Thymus (tissue), 11 donors: Measurements from ENCODE around the gene CDH7. TPM values are rescaled to one million over a fixed set of nuclear protein-coding genes. Genes with fewer than 3 reads are reported as not detected.

Experiments
- DNase-seq, 9 donors: peaks; one replicate each; pipeline ENCODE4 v3.0.0-alpha.2; 2013; ENCODE audit warnings: low spot score in 9 of 9, low read depth in 6 of 9, missing footprints in 1 of 9
- H3K27ac ChIP-seq, 2 donors: one replicate each; pipeline ENCODE4 v1.5.1; 2013; ENCODE audit warnings: control low read depth in 1 of 2, low read depth in 1 of 2, low read length in 1 of 2, mild to moderate bottlenecking in 1 of 2, moderate library complexity in 1 of 2
- H3K27me3 ChIP-seq, 2 donors: one replicate each; pipeline ENCODE4 v1.5.1; 2013; ENCODE audit warnings: low read length in 1 of 2; ENCODE audit not compliant: control insufficient read depth in 2 of 2, insufficient read depth in 1 of 2
- H3K36me3 ChIP-seq, 2 donors: one replicate each; pipeline ENCODE4 v1.5.1; 2013; ENCODE audit warnings: low read length in 1 of 2, mild to moderate bottlenecking in 1 of 2, moderate library complexity in 1 of 2; ENCODE audit not compliant: control insufficient read depth in 2 of 2, insufficient read depth in 2 of 2
- H3K4me1 ChIP-seq, 2 donors: one replicate each; pipeline ENCODE4 v1.5.1; 2013; ENCODE audit warnings: low read length in 2 of 2; ENCODE audit not compliant: control insufficient read depth in 2 of 2, insufficient read depth in 2 of 2
- H3K4me3 ChIP-seq, 2 donors: one replicate each; pipeline ENCODE4 v1.5.1; 2013; ENCODE audit warnings: low read length in 2 of 2, control low read depth in 1 of 2, mild to moderate bottlenecking in 1 of 2
- H3K9me3 ChIP-seq, 2 donors: one replicate each; pipeline ENCODE4 v1.5.1; 2013; ENCODE audit warnings: low read length in 1 of 2, mild to moderate bottlenecking in 1 of 2; ENCODE audit not compliant: control insufficient read depth in 2 of 2, insufficient read depth in 1 of 2
- WGBS: extraction: QIAGEN DNeasy Blood & Tissue Kit; methylation state at CpG from one replicate; pipeline ENCODE4 v1.1.7; 2013; 5-methylcytosine and 5-hydroxymethylcytosine counted together
- polyA plus RNA-seq: library from polyadenylated mRNA; stranded (reverse); fragments of 200-250 nt; gene quantifications from one replicate; pipeline ENCODE4 v1.2.3, GENCODE V29; 2013
- total RNA-seq: library from RNA; stranded (reverse); fragments of 120-200 nt; gene quantifications from one replicate; pipeline ENCODE4 v1.2.4, GENCODE V29; 2013
- donor health status: healthy.

CDH7 gene
- total and polyA plus RNA-seq, 2 donors = 1.2 to 2.5 TPM

GRCh38 chr18:65761636-65762295 lies 11.0 kb downstream of the CDH7 start:
- WGBS = 91% methylated on average over 3 of the region's 3 CpGs
- H3K27me3 ChIP-seq = no peaks in the 10 kb centered on the region
- no peaks in the 10 kb centered on the region for H3K36me3 ChIP-seq
- no peaks in the 10 kb centered on the region for H3K9me3 ChIP-seq
- no peak overlapping the region for H3K4me3 ChIP-seq
- H3K4me1 ChIP-seq = no peaks in the 10 kb centered on the region
- no peak for DNase-seq
- no peak overlapping the region for H3K27ac ChIP-seq

- Histone ChIP-seq H3K27ac (no peak overlapping the region), H3K4me3 (no peak overlapping the region), H3K36me3 (no peaks in the 10 kb centered on the region), H3K9me3 (no peaks in the 10 kb centered on the region), H3K4me1 (no peaks in the 10 kb centered on the region), H3K27me3 (no peaks in the 10 kb centered on the region)
- no peak for DNase-seq
- WGBS = 91% methylated on average over 2 of the region's 2 CpGs
Observed at GRCh38 chr18:65762556-65762955, 11.7 kb downstream of the CDH7 start.

- H3K27ac ChIP-seq = no peak overlapping the region
- DNase-seq = no peak
- no peaks in the 10 kb centered on the region for H3K27me3 ChIP-seq
- H3K9me3 ChIP-seq = no peaks in the 10 kb centered on the region
- no peak overlapping the region for H3K4me3 ChIP-seq
- H3K4me1 ChIP-seq = no peaks in the 10 kb centered on the region
- WGBS = 93% methylated on average over 2 of the region's 2 CpGs
- H3K36me3 ChIP-seq = no peaks in the 10 kb centered on the region
Observed at GRCh38 chr18:65767406-65767805, 16.6 kb downstream of the CDH7 start.

GRCh38 chr18:65768120-65768778 lies 17.4 kb downstream of the CDH7 start:
- H3K27ac ChIP-seq = no peak overlapping the region
- no peaks in the 10 kb centered on the region for H3K27me3 ChIP-seq
- DNase-seq = no peak
- 96% methylated on average over 15 of the region's 15 CpGs for WGBS
- no peaks in the 10 kb centered on the region for H3K4me1 ChIP-seq
- H3K4me3 ChIP-seq = no peak overlapping the region
- no peaks in the 10 kb centered on the region for H3K36me3 ChIP-seq
- no peaks in the 10 kb centered on the region for H3K9me3 ChIP-seq

- H3K27me3 ChIP-seq = no peaks in the 10 kb centered on the region
- H3K36me3 ChIP-seq = no peaks in the 10 kb centered on the region
- H3K4me3 ChIP-seq = no peak overlapping the region
- H3K27ac ChIP-seq = no peak overlapping the region
- no peaks in the 10 kb centered on the region for H3K4me1 ChIP-seq
- no peak for DNase-seq
- WGBS = 88% methylated on average over 4 of the region's 4 CpGs
- H3K9me3 ChIP-seq = no peaks in the 10 kb centered on the region
Observed at GRCh38 chr18:65769652-65770051, 18.8 kb downstream of the CDH7 start.

- H3K27ac ChIP-seq = no peak overlapping the region
Observed at GRCh38 chr18:65786474-65786873, 35.7 kb downstream of the CDH7 start.

GRCh38 chr18:65788373-65788772 lies 37.6 kb downstream of the CDH7 start:
- 86% methylated on average over 4 of the region's 4 CpGs for WGBS
- no peak overlapping the region for H3K4me3 ChIP-seq
- no peaks in the 10 kb centered on the region for H3K27me3 ChIP-seq
- H3K4me1 ChIP-seq = no peaks in the 10 kb centered on the region
- no peaks in the 10 kb centered on the region for H3K36me3 ChIP-seq
- H3K27ac ChIP-seq = no peak overlapping the region
- H3K9me3 ChIP-seq = no peaks in the 10 kb centered on the region
- no peak for DNase-seq

More at GRCh38 chr18:65786474-65786873, 35.7 kb downstream of the CDH7 start:
- no peaks in the 10 kb centered on the region for H3K27me3 ChIP-seq
- H3K9me3 ChIP-seq = no peaks in the 10 kb centered on the region
- WGBS = 85% methylated on average over 2 of the region's 2 CpGs
- no peaks in the 10 kb centered on the region for H3K36me3 ChIP-seq
- H3K4me1 ChIP-seq = no peaks in the 10 kb centered on the region
- no peak overlapping the region for H3K4me3 ChIP-seq
- no peak for DNase-seq

GRCh38 chr18:65790604-65791003 lies 39.8 kb downstream of the CDH7 start:
- no peak for DNase-seq
- Histone ChIP-seq H3K4me1 (no peaks in the 10 kb centered on the region), H3K27ac (no peak overlapping the region), H3K4me3 (no peak overlapping the region), H3K9me3 (no peaks in the 10 kb centered on the region), H3K36me3 (no peaks in the 10 kb centered on the region), H3K27me3 (no peaks in the 10 kb centered on the region)
- 94% methylated on average over 4 of the region's 4 CpGs for WGBS

GRCh38 chr18:65791719-65792118 lies 40.9 kb downstream of the CDH7 start:
- Histone ChIP-seq H3K36me3 (no peaks in the 10 kb centered on the region), H3K4me3 (no peak overlapping the region), H3K27ac (no peak overlapping the region), H3K27me3 (no peaks in the 10 kb centered on the region), H3K4me1 (no peaks in the 10 kb centered on the region), H3K9me3 (no peaks in the 10 kb centered on the region)
- DNase-seq = no peak
- WGBS = 95% methylated on average over 4 of the region's 4 CpGs
